ENCODE results near the gene COPE. TPM values are rescaled to one million over a fixed set of nuclear protein-coding genes. Genes with fewer than 3 reads are reported as not detected.

The COPE gene
- total RNA-seq, 1 donor from 2014 or later: 161 TPM

- DNase-seq (ENCODE audit: low read depth in 2 of 2): peak; percentile 22 to 61
Measured at GRCh38 chr19:18895038-18895823, 24.0 kb downstream of the COPE start.

- DNase-seq (ENCODE audit: low read depth in 2 of 2): no peak
Measured at GRCh38 chr19:18894254-18895037, 24.7 kb downstream of the COPE start.

GRCh38 chr19:18893587-18894253, 25.5 kb downstream of the COPE start:
- DNase-seq (ENCODE audit: low read depth in 2 of 2): no peak

GRCh38 chr19:18889949-18890745, 29.0 kb downstream of the COPE start:
- no peak for DNase-seq (ENCODE audit: low read depth in 2 of 2)

- DNase-seq (ENCODE audit: low read depth in 2 of 2): no peak
Measured at GRCh38 chr19:18886972-18887371, 32.2 kb downstream of the COPE start.

GRCh38 chr19:18883526-18884304, 35.5 kb downstream of the COPE start:
- no peak for DNase-seq (ENCODE audit: low read depth in 2 of 2)

GRCh38 chr19:18881491-18881890, 37.7 kb downstream of the COPE start:
- DNase-seq (ENCODE audit: low read depth in 2 of 2): no peak

- peak in 1 of 2 donors; percentile 38 for DNase-seq (ENCODE audit: low read depth in 2 of 2)
Measured at GRCh38 chr19:18879579-18880373, 39.4 kb downstream of the COPE start.

- no peak for DNase-seq (ENCODE audit: low read depth in 2 of 2)
Measured at GRCh38 chr19:18878858-18879578, 40.2 kb downstream of the COPE start.

GRCh38 chr19:18878058-18878797, 41.0 kb downstream of the COPE start:
- DNase-seq (ENCODE audit: low read depth in 2 of 2): no peak

GRCh38 chr19:18876865-18877264, 42.3 kb downstream of the COPE start:
- DNase-seq (ENCODE audit: low read depth in 2 of 2): no peak

GRCh38 chr19:18875726-18876125, 43.5 kb downstream of the COPE start:
- DNase-seq (ENCODE audit: low read depth in 2 of 2): no peak

GRCh38 chr19:18871543-18871942, 47.6 kb downstream of the COPE start:
- no peak for DNase-seq (ENCODE audit: low read depth in 2 of 2)

GRCh38 chr19:18870531-18871172, 48.5 kb downstream of the COPE start:
- DNase-seq (ENCODE audit: low read depth in 2 of 2): no peak

- DNase-seq (ENCODE audit: low read depth in 2 of 2): no peak
Measured at GRCh38 chr19:18869781-18870530, 49.2 kb downstream of the COPE start.

GRCh38 chr19:18869023-18869618, 50.1 kb downstream of the COPE start:
- DNase-seq (ENCODE audit: low read depth in 2 of 2): peak in 1 of 2 donors; percentile 56
